Measurements from ENCODE around the gene UNC119. TPM values are rescaled to one million over a fixed set of nuclear protein-coding genes. Genes with fewer than 3 reads are reported as not detected.

The UNC119 gene
- polyA plus RNA-seq, 1 donor from 2014 or later = 218 TPM

GRCh38 chr17:28548417-28549130 lies 3.9 kb downstream of the UNC119 start:
- Histone ChIP-seq H3K9ac (ENCODE audit: low read length) (no peak overlapping the region), H3K9me2 (ENCODE audit: insufficient read depth, low read length) (no peaks in the 10 kb centered on the region), H3K4me2 (ENCODE audit: low read length) (no peak overlapping the region), H3K27ac (ENCODE audit: low read length) (no peak overlapping the region), H3K9me3 (ENCODE audit: low read length) (no peaks in the 10 kb centered on the region), H3K36me3 (ENCODE audit: insufficient read depth, low read length) (no peaks in the 10 kb centered on the region), H3K4me3 (ENCODE audit: low read length) (no peak overlapping the region), H3K79me2 (replicated peaks; ENCODE audit: insufficient read depth, low read length) (peaks cover 8% of the 10 kb centered on the region), H3F3A (ENCODE audit: insufficient read depth, low read length, poor library complexity, severe bottlenecking) (no peaks in the 10 kb centered on the region), H4K20me1 (ENCODE audit: insufficient read depth) (no peaks in the 10 kb centered on the region), H2AFZ (ENCODE audit: low read depth, low read length) (no peak overlapping the region), H3K27me3 (ENCODE audit: insufficient read depth, low read depth, low read length) (no peaks in the 10 kb centered on the region)
- TF ChIP-seq REST (IDR thresholded peaks at IDR 0.05; ENCODE audit: borderline replicate concordance) (no peak), TAF1 (IDR thresholded peaks at IDR 0.05; ENCODE audit: low read depth) (no peak), POLR2AphosphoS5 (IDR thresholded peaks at IDR 0.05) (no peak), EZH2 (IDR thresholded peaks at IDR 0.05; ENCODE audit: borderline replicate concordance, insufficient read depth, low read length, poor library complexity, severe bottlenecking) (no peak), EP300 (conservative IDR thresholded peaks at IDR 0.05; ENCODE audit: poor library complexity, severe bottlenecking) (no peak), RAD21 (conservative IDR thresholded peaks at IDR 0.05) (no peak), MXI1 (conservative IDR thresholded peaks at IDR 0.05; ENCODE audit: poor library complexity, severe bottlenecking) (no peak), CTCF (IDR thresholded peaks at IDR 0.05; ENCODE audit: poor library complexity, severe bottlenecking) (no peak), SMC3 (conservative IDR thresholded peaks at IDR 0.05; ENCODE audit: poor library complexity) (no peak)

- no peak overlapping the region for H3K9ac ChIP-seq (ENCODE audit: low read length)
- H3K27ac ChIP-seq (ENCODE audit: low read length) = no peak overlapping the region
These were observed 4.6 kb downstream of the UNC119 start for GRCh38 chr17:28547623-28548416.

More at GRCh38 chr17:28547623-28548416, 4.6 kb downstream of the UNC119 start:
- no peak overlapping the region for H3K4me3 ChIP-seq (ENCODE audit: low read length)
- H3K36me3 ChIP-seq (ENCODE audit: insufficient read depth, low read length) = no peaks in the 10 kb centered on the region
- H3F3A ChIP-seq (ENCODE audit: insufficient read depth, low read length, poor library complexity, severe bottlenecking) = no peaks in the 10 kb centered on the region
- TF ChIP-seq CTCF (IDR thresholded peaks at IDR 0.05; ENCODE audit: poor library complexity, severe bottlenecking) (peak; percentile 41), EP300 (conservative IDR thresholded peaks at IDR 0.05; ENCODE audit: poor library complexity, severe bottlenecking) (no peak), POLR2AphosphoS5 (IDR thresholded peaks at IDR 0.05) (no peak)
- H3K9me3 ChIP-seq (ENCODE audit: low read length) = no peaks in the 10 kb centered on the region
- H3K4me2 ChIP-seq (ENCODE audit: low read length) = no peak overlapping the region
- H3K9me2 ChIP-seq (ENCODE audit: insufficient read depth, low read length) = no peaks in the 10 kb centered on the region
- H3K79me2 ChIP-seq (replicated peaks; ENCODE audit: insufficient read depth, low read length) = peaks cover 8% of the 10 kb centered on the region
- H4K20me1 ChIP-seq (ENCODE audit: insufficient read depth) = no peaks in the 10 kb centered on the region
- H2AFZ ChIP-seq (ENCODE audit: low read depth, low read length) = no peak overlapping the region
- H3K27me3 ChIP-seq (ENCODE audit: insufficient read depth, low read depth, low read length) = no peaks in the 10 kb centered on the region

All from neural cell (in vitro differentiated cells).